Measurements from ENCODE around the gene LYRM1. TPM values are rescaled to one million over a fixed set of nuclear protein-coding genes. Genes with fewer than 3 reads are reported as not detected.

LYRM1 gene
- total RNA-seq, 1 donor from 2014 or later: 31.7 TPM

- H3K9me3 Mint-ChIP-seq: no peaks in the 10 kb centered on the region
- H3K36me3 Mint-ChIP-seq: peaks cover 11% of the 10 kb centered on the region
- H3K27me3 Mint-ChIP-seq: no peaks in the 10 kb centered on the region
- TF ChIP-seq CTCF (conservative IDR thresholded peaks at IDR 0.05): no peak
- no peak for DNase-seq (ENCODE audit: extremely low spot score, unreplicated experiment)
- H3K27ac Mint-ChIP-seq: no peak overlapping the region
- peaks cover 27% of the 10 kb centered on the region for H3K4me1 Mint-ChIP-seq (ENCODE audit: unreplicated experiment)
- H3K4me3 Mint-ChIP-seq: no peak overlapping the region
These were observed 19.6 kb upstream of the LYRM1 start for GRCh38 chr16:20880867-20881502.

DNA sequence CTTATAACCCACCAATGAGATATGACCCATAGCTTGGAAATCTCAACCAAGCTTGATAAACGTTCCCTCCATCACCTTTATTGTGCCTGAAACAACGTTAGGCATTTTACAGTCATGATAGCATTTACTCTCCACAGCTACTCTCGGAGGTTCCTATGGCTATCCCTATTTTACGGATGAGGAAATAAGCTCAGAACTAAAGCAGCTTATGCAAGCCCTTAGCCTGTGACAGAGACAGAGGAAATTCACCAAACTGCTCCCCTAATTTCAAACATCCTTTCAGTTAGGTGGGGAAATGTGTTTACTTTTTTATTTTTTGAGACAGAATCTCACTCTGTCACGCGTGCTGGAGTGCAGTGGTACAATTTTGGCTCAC is 19.1 kb upstream of the LYRM1 start:
- H3K4me3 Mint-ChIP-seq: no peak overlapping the region
- peaks cover 27% of the 10 kb centered on the region for H3K4me1 Mint-ChIP-seq (ENCODE audit: unreplicated experiment)
- no peak overlapping the region for H3K27ac Mint-ChIP-seq
- H3K9me3 Mint-ChIP-seq: no peaks in the 10 kb centered on the region
- H3K27me3 Mint-ChIP-seq: no peaks in the 10 kb centered on the region
- TF ChIP-seq CTCF (conservative IDR thresholded peaks at IDR 0.05): no peak
- no peak for DNase-seq (ENCODE audit: extremely low spot score, unreplicated experiment)
- H3K36me3 Mint-ChIP-seq: peaks cover 11% of the 10 kb centered on the region

- no peak for TF ChIP-seq CTCF (conservative IDR thresholded peaks at IDR 0.05)
- no peak overlapping the region for H3K27ac Mint-ChIP-seq
- peaks cover 20% of the 10 kb centered on the region for H3K4me1 Mint-ChIP-seq (ENCODE audit: unreplicated experiment)
- no peak overlapping the region for H3K4me3 Mint-ChIP-seq
- H3K9me3 Mint-ChIP-seq: no peaks in the 10 kb centered on the region
- peaks cover 11% of the 10 kb centered on the region for H3K36me3 Mint-ChIP-seq
- DNase-seq (ENCODE audit: extremely low spot score, unreplicated experiment): no peak
- H3K27me3 Mint-ChIP-seq: no peaks in the 10 kb centered on the region
These were observed 16.9 kb upstream of the LYRM1 start for GRCh38 chr16:20883554-20884239.

- H3K4me3 Mint-ChIP-seq: no peak overlapping the region
- peaks cover 15% of the 10 kb centered on the region for H3K4me1 Mint-ChIP-seq (ENCODE audit: unreplicated experiment)
- H3K27me3 Mint-ChIP-seq: no peaks in the 10 kb centered on the region
- TF ChIP-seq CTCF (conservative IDR thresholded peaks at IDR 0.05): no peak
- H3K9me3 Mint-ChIP-seq: no peaks in the 10 kb centered on the region
- H3K27ac Mint-ChIP-seq: no peak overlapping the region
- DNase-seq (ENCODE audit: extremely low spot score, unreplicated experiment): no peak
- peaks cover 11% of the 10 kb centered on the region for H3K36me3 Mint-ChIP-seq
These were observed 16.4 kb upstream of the LYRM1 start for GRCh38 chr16:20884240-20884556.

DNA sequence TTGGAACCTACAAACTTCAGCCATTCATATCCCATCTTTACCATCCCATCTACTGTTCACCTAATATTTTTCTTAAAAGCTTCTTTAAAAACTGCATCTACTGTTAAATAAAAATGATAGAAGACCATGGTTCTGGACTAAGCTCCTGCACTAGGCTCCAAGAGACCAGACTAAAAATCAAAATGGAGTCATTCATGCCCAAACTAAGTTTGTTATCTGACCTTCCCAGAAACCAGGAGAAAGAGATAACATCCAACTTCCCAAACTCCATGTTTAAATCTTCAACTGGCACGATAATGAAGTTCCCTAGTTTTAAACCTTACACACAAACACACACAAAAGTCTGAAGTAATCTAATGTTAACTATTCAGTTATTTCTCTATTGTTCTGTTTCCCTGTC is 14.3 kb upstream of the LYRM1 start:
- no peaks in the 10 kb centered on the region for H3K27me3 Mint-ChIP-seq
- no peak overlapping the region for H3K27ac Mint-ChIP-seq
- no peaks in the 10 kb centered on the region for H3K9me3 Mint-ChIP-seq
- no peak for DNase-seq (ENCODE audit: extremely low spot score, unreplicated experiment)
- no peak for TF ChIP-seq CTCF (conservative IDR thresholded peaks at IDR 0.05)
- H3K4me3 Mint-ChIP-seq: no peak overlapping the region
- H3K4me1 Mint-ChIP-seq (ENCODE audit: unreplicated experiment): peaks cover 12% of the 10 kb centered on the region
- H3K36me3 Mint-ChIP-seq: peaks cover 17% of the 10 kb centered on the region

Measured in type B pancreatic cell (in vitro differentiated cells).